ENCODE results near the gene NYNRIN.

- no peak for TF ChIP-seq CTCF (conservative IDR thresholded peaks at IDR 0.05 in 1 of 2, IDR thresholded peaks at IDR 0.05 in 1 of 2; ENCODE audit: extremely low read depth in 1 of 2, insufficient read depth in 1 of 2, low read depth in 1 of 2, low read length in 2 of 2)
- TF ChIP-seq EZH2 (IDR thresholded peaks at IDR 0.05; ENCODE audit: borderline replicate concordance, low read length) = no peak
Measured at GRCh38 chr14:24381363-24382063, 17.3 kb upstream of the NYNRIN start.
